ENCODE measurements around the gene RNF138. TPM values are rescaled to one million over a fixed set of nuclear protein-coding genes. Genes with fewer than 3 reads are reported as not detected.

RNF138 gene
- total and polyA plus RNA-seq, 11 donors = 2.9 to 16.1 (median 9.0) TPM

- H3K4me1 ChIP-seq = no peaks in the 10 kb centered on the region
- peaks cover 0 to 24% (median 8%) of the 10 kb centered on the region in 9 donors for H3K36me3 ChIP-seq
- ATAC-seq = no peak
- no peak for DNase-seq
- H3K27ac ChIP-seq = no peak overlapping the region
- TF ChIP-seq POLR2A (IDR thresholded peaks at IDR 0.05) (no peak), CTCF (IDR thresholded peaks at IDR 0.05) (no peak)
- intact Hi-C loops (cut with DNase I) = no loop called here
- H3K4me3 ChIP-seq = no peak overlapping the region
- H3K9me3 ChIP-seq = no peaks in the 10 kb centered on the region
- H3K27me3 ChIP-seq = no peaks in the 10 kb centered on the region
- WGBS, 4 donors = 95 to 97% (median 96%) methylated on average over 3 of the region's 3 CpGs
Observed at GRCh38 chr18:32067375-32068167, 24.1 kb upstream of the RNF138 start.

- intact Hi-C loops (cut with DNase I) = loop anchor here in 2 of 10 donors (10.0 kb wide), 1 partner anchor 48 kb away; no protein-coding TSS in a partner anchor
- H3K4me3 ChIP-seq = no peak overlapping the region
- TF ChIP-seq CTCF (IDR thresholded peaks at IDR 0.05) = peak in 10 of 12 donors; percentile 13 to 48 (median 28)
- TF ChIP-seq POLR2A (IDR thresholded peaks at IDR 0.05) = no peak
- ATAC-seq (no peak), DNase-seq (no peak)
- H3K27me3 ChIP-seq = no peaks in the 10 kb centered on the region
- no peak overlapping the region for H3K27ac ChIP-seq
- H3K4me1 ChIP-seq = no peaks in the 10 kb centered on the region
- no peaks in the 10 kb centered on the region for H3K9me3 ChIP-seq
- H3K36me3 ChIP-seq = peaks cover 0 to 22% (median 0%) of the 10 kb centered on the region in 9 donors
- 62 to 74% (median 69%) methylated on average over 4 of the region's 4 CpGs for WGBS, 4 donors
Observed at GRCh38 chr18:32072321-32072720, 19.4 kb upstream of the RNF138 start.

GRCh38 chr18:32074206-32074605, 17.5 kb upstream of the RNF138 start:
- WGBS, 4 donors = 97 to 100% (median 99%) methylated on average over 1 of the region's 1 CpG
- no peak for ATAC-seq
- intact Hi-C loops (cut with DNase I) = loop anchor here in 2 of 10 donors (10.0 kb wide), 1 partner anchor 49 kb away; no protein-coding TSS in a partner anchor

More at GRCh38 chr18:32074206-32074605, 17.5 kb upstream of the RNF138 start:
- no peaks in the 10 kb centered on the region for H3K4me1 ChIP-seq
- no peak overlapping the region for H3K4me3 ChIP-seq
- H3K27me3 ChIP-seq = no peaks in the 10 kb centered on the region
- no peaks in the 10 kb centered on the region for H3K9me3 ChIP-seq
- no peak overlapping the region for H3K27ac ChIP-seq
- no peak for TF ChIP-seq POLR2A (IDR thresholded peaks at IDR 0.05)
- TF ChIP-seq CTCF (IDR thresholded peaks at IDR 0.05) = no peak
- DNase-seq = no peak
- peaks cover 0 to 12% (median 0%) of the 10 kb centered on the region in 9 donors for H3K36me3 ChIP-seq

All from heart left ventricle (tissue), 16 donors.